Stimulated activated naive CD8-positive, alpha-beta T cell treated with anti-CD3 and anti-CD28 coated beads, Interleukin-15, Interleukin-2, amounts not matched to agents 100 ng/mL and 50 ng/mL, for 24 hours (primary cell): ENCODE results near the gene KAT14.
"Not testable (repeated sequence)": the region's sequence is repeated elsewhere in the genome, so short reads cannot be mapped to it uniquely, and the experiment has no call there.

Experiments
- H3K27ac Mint-ChIP-seq: one replicate; pipeline ENCODE4 v1.8.0; 2021; ENCODE audit warnings: mild to moderate bottlenecking, mixed read lengths
- H3K27me3 Mint-ChIP-seq: one replicate; pipeline ENCODE4 v1.8.0; 2021; ENCODE audit warnings: mixed read lengths
- H3K36me3 Mint-ChIP-seq: one replicate; pipeline ENCODE4 v1.8.0; 2021; ENCODE audit warnings: low read depth, mixed read lengths
- H3K4me1 Mint-ChIP-seq: one replicate; pipeline ENCODE4 v1.8.0; 2021; ENCODE audit warnings: low read depth, mixed read lengths
- H3K4me3 Mint-ChIP-seq: one replicate; pipeline ENCODE4 v1.8.0; 2021; ENCODE audit warnings: mild to moderate bottlenecking, mixed read lengths
- H3K9me3 Mint-ChIP-seq: one replicate; pipeline ENCODE4 v1.8.0; 2021; ENCODE audit warnings: mixed read lengths

Gene KAT14

DNA sequence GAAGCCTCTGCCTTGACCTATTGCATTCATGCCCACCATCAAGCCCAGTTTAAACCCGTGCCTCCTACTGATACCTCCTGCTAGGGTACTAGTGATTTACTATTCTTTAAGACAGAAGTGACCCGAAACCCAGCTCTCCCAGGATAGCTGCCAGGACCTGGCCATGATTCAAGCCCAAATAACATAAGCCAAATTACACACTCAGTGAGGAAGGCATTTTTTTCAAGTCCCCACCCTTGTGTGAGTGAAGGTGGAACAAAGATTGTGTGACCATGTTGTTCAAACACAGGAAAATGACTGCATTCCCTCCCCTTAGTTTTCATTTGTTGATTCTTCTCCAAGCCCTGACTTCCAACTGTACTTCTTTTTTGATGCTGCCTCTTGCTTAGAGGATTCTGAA lies 3.7 kb upstream of the KAT14 start:
- H3K27me3 Mint-ChIP-seq, result peaks cover 5% of the 10 kb centered on the region
- H3K4me1 Mint-ChIP-seq, result peaks cover 8% of the 10 kb centered on the region
- H3K9me3 Mint-ChIP-seq, result no peaks in the 10 kb centered on the region
- no peak overlapping the region for H3K4me3 Mint-ChIP-seq
- H3K27ac Mint-ChIP-seq, result no peak overlapping the region
- H3K36me3 Mint-ChIP-seq, result no peaks in the 10 kb centered on the region

DNA sequence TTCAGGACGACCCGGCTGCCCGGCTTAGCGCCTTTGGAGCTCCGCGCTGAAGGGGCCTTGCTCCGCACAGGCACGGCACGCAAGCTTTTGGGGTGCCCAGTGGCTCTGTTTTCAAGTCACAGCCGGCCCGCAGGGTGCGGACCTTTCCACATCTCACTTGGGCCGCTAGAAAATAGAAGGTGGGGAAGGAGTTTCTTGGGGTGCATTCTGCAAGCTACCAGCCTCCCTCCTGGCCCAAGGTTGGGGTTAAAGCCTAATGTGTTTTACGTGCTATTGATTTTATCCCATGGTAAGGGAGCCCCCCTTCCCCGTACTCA lies 561 bp downstream of the KAT14 start:
- H3K4me1 Mint-ChIP-seq, result peaks cover 30% of the 10 kb centered on the region
- no peaks in the 10 kb centered on the region for H3K27me3 Mint-ChIP-seq
- peak overlapping the region; percentile 80 for H3K4me3 Mint-ChIP-seq
- peaks cover 14% of the 10 kb centered on the region for H3K36me3 Mint-ChIP-seq
- no peaks in the 10 kb centered on the region for H3K9me3 Mint-ChIP-seq
- peak overlapping the region; percentile 59 for H3K27ac Mint-ChIP-seq

DNA sequence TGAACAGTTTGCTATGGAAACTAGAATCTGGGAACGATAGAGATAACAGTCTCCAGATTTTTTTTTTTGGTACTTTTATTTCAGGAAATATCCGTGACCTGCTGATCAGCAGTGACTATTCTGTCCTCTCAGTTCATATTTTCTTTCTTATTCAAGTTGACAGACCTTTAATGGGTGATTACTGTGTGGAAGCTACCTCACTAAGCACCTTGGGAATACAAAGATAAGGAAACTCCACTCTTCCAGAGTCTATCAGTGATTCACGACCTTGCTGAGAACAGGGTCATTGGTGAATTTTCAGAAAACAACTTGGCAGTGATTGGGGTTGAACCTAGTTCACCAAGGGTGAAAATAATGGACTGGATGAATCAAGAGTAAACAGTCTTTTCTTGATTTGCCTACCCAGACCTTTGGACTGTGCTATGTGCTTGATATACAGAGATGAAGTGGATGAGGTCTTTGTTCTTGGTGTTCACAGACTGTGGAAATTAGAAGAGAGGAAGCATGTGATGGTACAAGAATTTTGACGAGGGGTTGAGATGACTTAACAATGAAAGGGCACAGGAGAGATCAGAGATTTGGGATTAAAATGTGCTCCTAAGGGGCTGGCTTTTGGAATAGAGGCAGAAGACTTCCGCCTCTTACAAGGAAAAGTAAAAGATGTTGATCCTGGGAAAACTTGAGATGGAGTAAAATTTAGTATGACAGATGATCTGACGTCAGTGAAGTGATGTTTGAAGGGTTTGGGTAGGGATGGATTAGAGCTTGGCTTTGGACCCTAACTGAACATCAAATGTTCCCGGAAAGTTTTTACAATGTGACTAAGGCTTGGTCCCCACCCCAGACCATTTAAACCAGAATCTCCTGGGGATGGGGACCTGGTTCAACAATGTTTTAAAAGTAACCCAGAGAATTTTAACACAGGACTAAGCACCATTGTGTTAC lies 1.2 kb downstream of the KAT14 start:
- Mint-ChIP-seq H3K27ac (peak overlapping the region; percentile 59), H3K9me3 (no peaks in the 10 kb centered on the region), H3K4me1 (peaks cover 30% of the 10 kb centered on the region), H3K4me3 (peak overlapping the region; percentile 80), H3K36me3 (peaks cover 15% of the 10 kb centered on the region), H3K27me3 (no peaks in the 10 kb centered on the region)

DNA sequence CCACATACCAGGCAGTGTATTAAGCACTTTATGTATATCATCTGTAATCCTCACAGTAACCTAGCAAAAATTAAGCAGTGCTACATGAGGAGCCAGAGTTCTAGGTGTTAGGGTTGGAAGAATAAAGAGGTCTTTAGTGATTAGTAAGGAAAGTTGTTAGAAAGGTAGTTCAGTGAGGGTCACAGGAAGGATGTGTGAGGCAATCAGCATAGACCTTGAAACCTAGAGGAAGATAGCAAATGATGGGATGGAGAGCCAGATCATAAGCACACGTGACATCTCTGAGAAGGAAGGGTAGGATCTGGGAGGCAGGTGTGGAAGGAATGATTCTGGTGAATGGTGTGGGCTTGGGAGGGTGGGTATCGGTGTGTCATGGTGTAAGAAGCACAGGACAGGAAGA lies 2.2 kb downstream of the KAT14 start:
- Mint-ChIP-seq H3K27me3 (no peaks in the 10 kb centered on the region), H3K27ac (peak overlapping the region; percentile 59), H3K36me3 (peaks cover 24% of the 10 kb centered on the region), H3K4me1 (peaks cover 30% of the 10 kb centered on the region), H3K9me3 (no peaks in the 10 kb centered on the region), H3K4me3 (peak overlapping the region; percentile 80)

DNA sequence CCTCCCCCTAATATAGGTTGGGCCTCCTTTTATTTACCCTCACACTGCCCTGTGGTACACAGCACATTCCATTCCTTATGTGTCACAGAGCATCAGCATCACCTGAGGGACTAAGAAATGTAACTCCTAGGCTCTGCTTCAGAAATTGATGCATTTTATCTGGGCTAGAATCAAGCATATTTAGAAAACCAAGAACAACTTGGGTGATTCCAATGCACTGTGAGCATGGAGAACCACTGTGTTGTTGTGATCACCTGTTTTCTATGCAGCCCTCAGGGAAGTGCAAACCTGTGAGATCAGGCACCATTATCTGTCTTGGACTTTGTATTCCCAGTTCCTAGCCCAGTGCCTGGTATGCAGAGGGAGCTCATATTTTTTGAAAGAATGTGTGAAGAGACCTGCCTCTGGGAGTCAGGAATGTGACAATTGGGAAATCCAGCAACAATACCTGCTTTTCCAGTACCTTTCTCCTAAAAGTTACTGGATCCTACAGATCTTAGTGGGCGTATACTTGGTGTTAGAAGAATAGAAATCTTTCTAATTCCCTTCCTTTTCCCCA lies 7.0 kb downstream of the KAT14 start:
- H3K4me1 Mint-ChIP-seq, result peaks cover 15% of the 10 kb centered on the region
- no peaks in the 10 kb centered on the region for H3K9me3 Mint-ChIP-seq
- H3K27ac Mint-ChIP-seq, result no peak overlapping the region
- H3K27me3 Mint-ChIP-seq, result no peaks in the 10 kb centered on the region
- no peak overlapping the region for H3K4me3 Mint-ChIP-seq
- peaks cover 50% of the 10 kb centered on the region for H3K36me3 Mint-ChIP-seq

DNA sequence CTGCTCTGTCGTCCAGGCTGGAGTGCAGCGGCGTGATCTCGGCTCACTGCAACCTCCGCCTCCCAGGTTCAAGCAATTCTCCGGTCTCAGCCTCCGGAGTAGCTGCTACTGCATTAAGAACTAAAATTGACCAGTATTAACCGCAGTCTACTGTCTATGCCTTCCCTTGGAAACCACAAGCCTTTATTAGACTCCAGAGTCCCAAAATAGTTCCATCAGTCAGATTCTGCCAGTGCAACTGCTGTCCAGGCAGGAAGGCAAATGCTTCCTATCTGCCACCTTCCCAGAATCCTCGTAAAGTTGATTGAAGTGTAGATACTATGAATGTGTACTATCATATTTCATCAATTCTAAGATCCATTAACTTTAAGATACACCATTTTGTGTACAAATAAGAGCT lies 16.7 kb downstream of the KAT14 start:
- Mint-ChIP-seq H3K4me1 (no peaks in the 10 kb centered on the region), H3K4me3 (no peak overlapping the region), H3K36me3 (peaks cover 47% of the 10 kb centered on the region), H3K27me3 (no peaks in the 10 kb centered on the region), H3K9me3 (no peaks in the 10 kb centered on the region), H3K27ac (no peak overlapping the region)

DNA sequence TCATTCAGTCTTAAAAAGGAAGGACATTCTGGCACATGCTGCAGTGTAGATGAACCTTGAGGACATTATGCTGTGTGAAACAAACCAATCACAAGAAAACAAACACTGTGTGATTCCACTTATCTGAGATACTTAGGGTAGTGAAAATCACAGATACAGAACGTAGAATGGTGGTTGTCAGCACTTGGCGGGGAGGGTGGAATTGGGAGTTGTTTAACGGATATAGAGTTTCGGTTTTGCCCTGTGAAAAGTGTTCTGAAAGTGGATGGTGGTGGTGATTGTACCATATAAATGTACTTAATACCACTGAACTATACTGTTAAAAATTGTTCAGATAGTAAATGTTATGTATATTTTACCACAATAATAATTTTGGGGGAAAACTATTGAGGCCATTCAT lies 18.4 kb downstream of the KAT14 start:
- Mint-ChIP-seq H3K36me3 (peaks cover 40% of the 10 kb centered on the region), H3K27me3 (no peaks in the 10 kb centered on the region), H3K9me3 (no peaks in the 10 kb centered on the region), H3K4me3 (no peak overlapping the region), H3K27ac (no peak overlapping the region), H3K4me1 (no peaks in the 10 kb centered on the region)

DNA sequence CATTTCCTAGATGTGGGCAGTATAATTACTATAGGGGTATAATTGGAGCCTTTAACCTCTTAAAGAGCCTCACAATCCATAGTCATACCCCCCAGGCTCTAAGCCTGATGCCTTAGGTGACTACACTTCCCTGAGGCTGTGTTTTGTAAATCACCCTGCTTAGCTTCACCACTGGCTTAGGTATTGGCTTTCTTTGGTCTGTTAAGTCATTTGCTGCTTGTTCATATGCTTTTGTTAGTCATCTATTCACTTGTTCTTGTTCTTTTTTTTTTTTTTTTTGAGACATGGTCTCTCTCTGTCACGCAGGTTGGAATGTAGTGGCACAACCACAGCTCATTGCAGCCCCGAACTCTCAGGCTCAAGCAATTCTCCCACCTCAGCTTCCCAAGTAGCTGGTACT lies 26.7 kb downstream of the KAT14 start:
- no peak overlapping the region for H3K4me3 Mint-ChIP-seq
- no peak overlapping the region for H3K27ac Mint-ChIP-seq
- H3K4me1 Mint-ChIP-seq, result peaks cover 34% of the 10 kb centered on the region
- peaks cover 40% of the 10 kb centered on the region for H3K36me3 Mint-ChIP-seq
- no peaks in the 10 kb centered on the region for H3K27me3 Mint-ChIP-seq
- no peaks in the 10 kb centered on the region for H3K9me3 Mint-ChIP-seq

DNA sequence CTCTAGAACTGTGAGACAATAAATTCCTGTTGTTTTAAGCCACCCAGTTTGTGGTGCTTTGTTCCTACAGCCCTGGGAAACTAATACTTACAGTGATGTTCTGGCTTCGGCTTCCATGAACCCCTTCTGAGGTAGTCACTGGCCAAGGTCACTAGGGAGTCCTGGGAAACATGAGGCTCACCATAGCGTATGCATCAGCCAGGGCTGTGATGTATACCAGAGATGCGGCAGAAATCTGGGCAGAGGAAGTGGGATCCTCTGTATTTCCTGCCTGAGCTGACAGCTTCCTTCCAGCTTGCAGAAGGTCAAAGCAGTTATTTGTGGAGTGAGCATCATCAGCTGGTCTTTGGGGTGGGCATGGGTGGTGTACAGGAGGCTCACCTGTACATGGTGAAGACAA lies 27.9 kb downstream of the KAT14 start:
- Mint-ChIP-seq H3K27me3 (no peaks in the 10 kb centered on the region), H3K27ac (no peak overlapping the region), H3K36me3 (peaks cover 45% of the 10 kb centered on the region), H3K9me3 (no peaks in the 10 kb centered on the region), H3K4me3 (no peak overlapping the region), H3K4me1 (peaks cover 34% of the 10 kb centered on the region)

DNA sequence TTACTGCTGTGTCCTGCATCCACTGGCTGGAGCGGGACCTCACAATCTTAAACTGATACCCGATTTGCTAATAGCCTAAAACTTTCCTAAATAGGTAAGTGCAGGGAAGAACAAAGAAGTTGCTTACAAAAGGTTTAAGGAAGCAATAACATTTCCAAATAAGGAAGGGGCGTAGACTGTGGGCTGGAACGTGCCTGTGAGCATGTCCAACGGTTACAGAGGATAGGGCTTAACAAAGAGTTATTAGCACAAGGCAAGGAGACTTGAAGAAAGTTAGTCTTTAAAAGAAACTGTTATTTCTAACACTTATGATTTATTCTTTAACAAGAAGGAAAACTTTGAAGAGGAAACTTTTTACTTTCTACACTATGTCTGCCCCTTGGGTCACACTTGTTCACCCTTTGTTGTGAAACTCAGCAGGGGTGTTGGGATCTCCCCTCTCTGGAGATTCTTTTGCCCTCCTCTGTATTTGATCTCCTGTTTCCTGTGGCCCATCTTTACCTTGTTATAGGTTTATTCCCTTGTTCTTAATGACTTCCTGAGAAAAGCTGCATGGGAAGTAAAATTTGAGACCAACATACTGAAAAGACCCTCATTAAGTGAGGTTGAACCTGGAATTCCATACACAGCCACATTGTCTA lies 28.7 kb downstream of the KAT14 start:
- peaks cover 37% of the 10 kb centered on the region for H3K4me1 Mint-ChIP-seq
- H3K4me3 Mint-ChIP-seq, result no peak overlapping the region
- no peak overlapping the region for H3K27ac Mint-ChIP-seq
- no peaks in the 10 kb centered on the region for H3K27me3 Mint-ChIP-seq
- H3K36me3 Mint-ChIP-seq, result peaks cover 52% of the 10 kb centered on the region
- no peaks in the 10 kb centered on the region for H3K9me3 Mint-ChIP-seq

DNA sequence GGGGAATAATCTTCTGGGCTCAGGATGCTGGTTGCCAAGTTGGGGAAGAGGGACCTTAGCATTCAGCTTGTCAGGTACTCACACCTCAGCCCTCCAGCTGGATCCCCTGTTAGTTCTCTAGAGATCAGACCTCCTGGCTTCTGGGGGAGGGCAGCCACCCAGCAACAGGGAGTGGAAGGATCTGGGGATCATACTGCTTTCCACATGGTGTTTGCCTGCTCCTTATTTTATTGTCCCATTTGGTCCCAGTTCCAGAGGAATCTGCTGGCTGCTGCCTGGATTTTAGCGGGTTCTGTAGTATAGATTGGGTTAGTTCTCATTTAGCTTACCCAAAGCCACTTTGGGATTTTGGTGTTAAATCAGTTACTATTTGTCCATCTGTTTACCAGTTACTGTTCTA lies 29.3 kb downstream of the KAT14 start:
- Mint-ChIP-seq H3K4me3 (no peak overlapping the region), H3K9me3 (no peaks in the 10 kb centered on the region), H3K27me3 (no peaks in the 10 kb centered on the region), H3K4me1 (peaks cover 37% of the 10 kb centered on the region), H3K36me3 (peaks cover 52% of the 10 kb centered on the region), H3K27ac (no peak overlapping the region)

DNA sequence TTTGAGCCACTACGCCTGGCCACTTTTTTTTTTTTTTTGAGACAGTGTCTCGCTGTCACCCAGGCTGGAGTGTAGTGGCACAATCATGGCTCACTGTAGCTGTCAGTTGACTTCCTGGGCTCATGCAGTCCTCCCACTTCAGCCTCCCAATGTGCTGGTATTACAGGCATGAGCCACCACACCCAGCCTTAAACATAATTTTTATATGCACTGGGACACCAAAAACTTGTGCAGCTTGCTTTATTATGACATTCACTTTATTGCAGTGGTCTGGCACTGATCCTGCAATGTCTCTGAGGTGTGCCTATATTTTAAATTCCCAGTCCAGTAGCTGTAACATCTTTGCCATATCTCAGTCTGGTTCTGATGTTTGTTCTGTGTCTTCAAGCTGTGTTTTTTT lies 34.7 kb downstream of the KAT14 start:
- Mint-ChIP-seq H3K36me3 (peaks cover 72% of the 10 kb centered on the region), H3K27ac (no peak overlapping the region), H3K4me3 (no peak overlapping the region), H3K4me1 (peaks cover 11% of the 10 kb centered on the region), H3K9me3 (no peaks in the 10 kb centered on the region), H3K27me3 (no peaks in the 10 kb centered on the region)

DNA sequence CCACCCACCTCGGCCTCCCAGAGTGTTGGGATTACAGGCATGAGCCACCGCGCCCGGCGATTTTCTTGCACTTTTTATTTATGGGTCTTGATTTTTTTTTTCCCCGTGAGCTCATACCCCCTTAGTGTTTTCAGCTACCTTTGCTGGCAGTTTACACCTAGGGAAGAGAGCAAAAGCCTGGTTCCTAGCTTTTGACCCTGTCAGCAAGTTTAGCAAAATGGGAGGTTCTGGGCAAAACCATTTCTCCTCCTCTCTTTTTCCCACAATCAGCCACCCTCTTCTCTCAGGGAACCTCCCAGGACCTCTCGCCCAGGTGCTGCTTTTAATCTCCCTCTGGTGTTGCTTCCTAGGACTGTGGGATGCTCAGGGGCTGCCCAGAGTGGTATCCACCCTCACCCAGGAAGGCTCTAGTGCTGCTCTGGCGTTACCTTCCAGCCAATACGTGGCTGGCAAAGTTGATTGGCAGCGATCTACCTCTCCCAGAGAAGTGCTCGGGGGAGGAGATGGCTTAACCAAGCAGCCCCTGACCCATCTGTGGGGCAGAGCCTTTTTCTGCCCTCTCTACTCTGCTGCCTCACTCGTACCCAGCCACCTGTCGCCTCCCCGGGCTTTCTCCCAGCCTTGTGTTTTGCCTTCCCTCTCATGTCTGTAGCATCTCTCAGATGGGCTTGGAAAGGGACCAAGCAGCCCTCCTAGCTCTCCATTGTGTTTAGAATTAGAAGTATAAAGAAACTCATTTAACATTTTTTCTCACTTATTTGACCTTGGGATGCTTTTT lies 37.4 kb downstream of the KAT14 start:
- Mint-ChIP-seq H3K4me1 (peaks cover 3% of the 10 kb centered on the region), H3K4me3 (no peak overlapping the region), H3K36me3 (peaks cover 82% of the 10 kb centered on the region), H3K27ac (no peak overlapping the region), H3K27me3 (no peaks in the 10 kb centered on the region), H3K9me3 (peaks cover 6% of the 10 kb centered on the region)

DNA sequence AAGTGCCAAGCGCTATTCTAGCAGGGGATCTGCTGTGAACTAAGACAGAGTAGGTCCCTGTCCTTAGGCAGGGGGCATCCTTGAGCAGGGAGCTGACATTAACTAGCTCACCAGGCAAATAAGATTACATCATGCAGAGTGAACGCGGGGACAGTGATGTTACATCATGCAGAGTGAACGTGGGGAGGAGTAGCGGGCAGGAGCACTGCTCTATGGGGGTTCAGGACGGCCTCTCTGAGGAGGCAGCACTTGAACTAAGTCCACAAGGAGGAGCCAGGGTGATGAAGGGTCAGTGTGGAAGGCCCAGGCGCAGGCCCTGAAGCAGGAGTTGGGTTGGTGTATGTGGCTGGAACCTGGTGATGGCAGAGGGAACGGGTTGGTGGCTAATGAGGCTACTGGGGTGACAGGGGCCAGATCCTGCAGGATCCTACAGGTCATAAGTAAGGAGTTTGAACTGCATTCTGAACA lies 38.7 kb downstream of the KAT14 start:
- peaks cover 11% of the 10 kb centered on the region for H3K9me3 Mint-ChIP-seq
- no peaks in the 10 kb centered on the region for H3K27me3 Mint-ChIP-seq
- no peak overlapping the region for H3K27ac Mint-ChIP-seq
- H3K4me1 Mint-ChIP-seq, result no peaks in the 10 kb centered on the region
- H3K36me3 Mint-ChIP-seq, result peaks cover 80% of the 10 kb centered on the region
- H3K4me3 Mint-ChIP-seq, result no peak overlapping the region

DNA sequence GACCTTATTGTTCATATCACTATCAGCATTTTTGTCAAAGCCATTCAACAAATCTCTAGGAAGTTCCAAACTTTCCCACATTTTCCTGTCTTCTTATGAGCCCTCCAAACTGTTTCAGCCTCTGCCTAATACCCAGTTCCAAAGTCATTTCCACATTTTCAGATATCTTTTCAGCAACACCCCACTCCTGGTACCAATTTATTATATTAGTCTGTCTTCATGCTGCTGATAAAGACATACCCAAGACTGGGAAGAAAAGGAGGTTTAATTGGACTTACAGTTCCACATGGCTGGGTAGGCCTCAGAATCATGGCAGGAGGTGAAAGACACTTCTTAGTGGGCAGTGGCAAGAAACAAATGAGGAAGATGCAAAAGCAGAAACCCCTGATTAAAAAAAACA lies 42.7 kb downstream of the KAT14 start:
- H3K27me3 Mint-ChIP-seq, H3K4me3 Mint-ChIP-seq, H3K4me1 Mint-ChIP-seq, H3K27ac Mint-ChIP-seq: not testable (repeated sequence)
- Mint-ChIP-seq H3K36me3 (peaks cover 79% of the 10 kb centered on the region), H3K9me3 (peaks cover 11% of the 10 kb centered on the region)
